ENCODE data around the gene CORO6. TPM values are rescaled to one million over a fixed set of nuclear protein-coding genes. Genes with fewer than 3 reads are reported as not detected.
A peak's percentile ranks its signal among the peaks of the same experiment; 100 is the strongest.

CORO6 gene
- total and polyA plus RNA-seq, 2 of the 13 experiments (the other 11 are each of a cell fraction or from before 2014, with no cell fraction given), result 0.42 to 0.82 TPM

DNA sequence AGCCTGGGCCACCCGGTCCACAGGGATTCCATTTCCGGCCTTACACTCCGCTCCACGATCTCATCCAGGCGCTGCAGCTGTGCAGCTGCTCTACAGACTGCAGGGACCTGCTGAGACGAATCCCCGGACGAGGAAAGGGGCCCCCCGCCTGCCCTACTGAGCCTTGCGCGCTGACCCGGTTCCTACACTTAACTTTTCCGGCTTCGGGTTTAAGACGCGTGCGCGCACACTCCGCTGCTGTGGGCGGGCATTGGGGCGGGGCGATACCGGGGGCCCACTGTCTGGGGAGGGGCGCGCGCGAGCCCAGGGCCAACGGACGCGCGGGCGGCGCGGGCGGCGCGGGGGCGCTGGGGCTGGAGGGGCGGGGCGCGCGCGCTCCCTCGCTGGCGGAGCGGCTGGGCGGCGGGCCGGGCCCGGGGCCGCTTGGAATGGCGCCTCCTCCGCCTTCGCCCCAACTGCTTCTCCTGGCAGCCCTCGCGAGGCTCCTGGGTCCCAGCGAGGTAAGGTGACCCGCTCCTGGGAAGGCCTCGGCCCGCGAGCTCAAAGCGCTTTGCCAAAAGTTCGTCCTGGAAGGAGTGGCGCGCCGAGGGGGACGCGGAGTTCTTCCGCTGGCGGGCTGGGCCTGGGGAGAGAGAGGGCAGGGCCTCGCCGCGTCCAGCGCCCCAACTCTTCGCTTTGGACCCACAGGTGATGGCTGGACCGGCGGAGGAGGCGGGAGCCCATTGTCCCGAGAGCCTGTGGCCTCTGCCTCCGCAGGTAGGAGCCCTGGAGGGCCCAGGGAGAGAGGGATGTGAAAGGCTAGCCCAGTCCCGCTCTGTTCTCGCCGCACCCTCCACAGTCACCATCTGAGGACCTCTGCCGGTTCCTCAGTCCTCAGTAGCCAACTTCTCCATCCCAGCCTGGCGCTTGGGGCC, 54.1 kb downstream of the CORO6 start, which contains the start of gene TP53I13 (continued):
- TF ChIP-seq ZUFSP (CRISPR knock-in tag; IDR thresholded peaks at IDR 0.05; ENCODE audit: borderline replicate concordance) (no peak), RNF219 (CRISPR knock-in tag; IDR thresholded peaks at IDR 0.05) (no peak), MXD4 (CRISPR knock-in tag; IDR thresholded peaks at IDR 0.05) (0 out of 2 replicates have a peak, but pooled peaks have one; percentile 13), KLF15 (CRISPR knock-in tag; IDR thresholded peaks at IDR 0.05; ENCODE audit: borderline replicate concordance) (no peak), SIX4 (CRISPR knock-in tag; IDR thresholded peaks at IDR 0.05) (no peak), FOXO4 (CRISPR knock-in tag; conservative IDR thresholded peaks at IDR 0.05) (0 out of 2 replicates have a peak, but pooled peaks have one; percentile 62), THYN1 (CRISPR knock-in tag; IDR thresholded peaks at IDR 0.05; ENCODE audit: borderline replicate concordance, low read depth) (no peak), ZNF615 (CRISPR knock-in tag; IDR thresholded peaks at IDR 0.05; ENCODE audit: borderline replicate concordance) (no peak), RORA (CRISPR knock-in tag; IDR thresholded peaks at IDR 0.05) (no peak), THRA (CRISPR knock-in tag; IDR thresholded peaks at IDR 0.05; ENCODE audit: borderline replicate concordance) (0 out of 2 replicates have a peak, but pooled peaks have one; percentile 6), RFX1 (IDR thresholded peaks at IDR 0.05) (no peak), SP1 (IDR thresholded peaks at IDR 0.05) (no peak), SP1 (CRISPR knock-in tag; IDR thresholded peaks at IDR 0.05) (peak; percentile 58), ZNF7 (CRISPR knock-in tag; IDR thresholded peaks at IDR 0.05) (peak; percentile 82), GPBP1L1 (CRISPR knock-in tag; IDR thresholded peaks at IDR 0.05) (no peak)
- TF ChIP-seq, protein P1, sequence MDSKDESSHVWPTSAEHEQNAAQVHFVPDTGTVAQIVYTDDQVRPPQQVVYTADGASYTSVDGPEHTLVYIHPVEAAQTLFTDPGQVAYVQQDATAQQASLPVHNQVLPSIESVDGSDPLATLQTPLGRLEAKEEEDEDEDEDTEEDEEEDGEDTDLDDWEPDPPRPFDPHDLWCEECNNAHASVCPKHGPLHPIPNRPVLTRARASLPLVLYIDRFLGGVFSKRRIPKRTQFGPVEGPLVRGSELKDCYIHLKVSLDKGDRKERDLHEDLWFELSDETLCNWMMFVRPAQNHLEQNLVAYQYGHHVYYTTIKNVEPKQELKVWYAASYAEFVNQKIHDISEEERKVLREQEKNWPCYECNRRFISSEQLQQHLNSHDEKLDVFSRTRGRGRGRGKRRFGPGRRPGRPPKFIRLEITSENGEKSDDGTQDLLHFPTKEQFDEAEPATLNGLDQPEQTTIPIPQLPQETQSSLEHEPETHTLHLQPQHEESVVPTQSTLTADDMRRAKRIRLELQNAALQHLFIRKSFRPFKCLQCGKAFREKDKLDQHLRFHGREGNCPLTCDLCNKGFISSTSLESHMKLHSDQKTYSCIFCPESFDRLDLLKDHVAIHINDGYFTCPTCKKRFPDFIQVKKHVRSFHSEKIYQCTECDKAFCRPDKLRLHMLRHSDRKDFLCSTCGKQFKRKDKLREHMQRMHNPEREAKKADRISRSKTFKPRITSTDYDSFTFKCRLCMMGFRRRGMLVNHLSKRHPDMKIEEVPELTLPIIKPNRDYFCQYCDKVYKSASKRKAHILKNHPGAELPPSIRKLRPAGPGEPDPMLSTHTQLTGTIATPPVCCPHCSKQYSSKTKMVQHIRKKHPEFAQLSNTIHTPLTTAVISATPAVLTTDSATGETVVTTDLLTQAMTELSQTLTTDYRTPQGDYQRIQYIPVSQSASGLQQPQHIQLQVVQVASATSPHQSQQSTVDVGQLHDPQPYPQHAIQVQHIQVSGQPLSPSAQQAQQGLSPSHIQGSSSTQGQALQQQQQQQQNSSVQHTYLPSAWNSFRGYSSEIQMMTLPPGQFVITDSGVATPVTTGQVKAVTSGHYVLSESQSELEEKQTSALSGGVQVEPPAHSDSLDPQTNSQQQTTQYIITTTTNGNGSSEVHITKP (CRISPR knock-in tag; IDR thresholded peaks at IDR 0.05; ENCODE audit: low read depth), result no peak; the same call in 1 of the 2 replicates
